ENCODE measurements around the gene GPER1.
"Not testable (repeated sequence)": the region's sequence is repeated elsewhere in the genome, so short reads cannot be mapped to it uniquely, and the experiment has no call there.

Gene GPER1

DNA sequence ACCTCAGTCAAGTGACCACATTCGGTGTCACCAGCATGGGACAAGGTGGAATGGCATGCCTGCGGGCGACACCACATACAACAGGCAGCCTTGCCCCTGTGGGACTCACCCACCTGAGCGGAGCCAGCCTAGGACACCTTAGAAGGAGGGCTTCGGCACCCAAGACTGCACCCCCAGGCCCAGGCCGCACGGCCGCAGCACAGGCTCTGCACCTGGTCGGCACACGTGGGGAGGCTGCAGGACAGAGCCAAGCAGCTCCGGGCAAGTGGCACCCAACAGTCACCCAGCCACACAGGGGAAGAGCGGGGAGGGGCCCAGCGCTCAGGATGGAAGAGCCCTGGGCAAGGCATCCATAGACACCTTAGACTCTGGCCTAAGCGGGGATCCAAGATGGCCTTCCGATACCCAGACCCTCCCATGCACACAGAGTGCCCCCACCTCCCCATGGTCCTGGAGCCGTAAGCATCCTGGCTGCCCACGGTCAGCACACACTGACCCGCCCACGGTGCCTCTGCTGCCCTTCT, 16.1 kb upstream of the GPER1 start:
- no peak for DNase-seq

DNA sequence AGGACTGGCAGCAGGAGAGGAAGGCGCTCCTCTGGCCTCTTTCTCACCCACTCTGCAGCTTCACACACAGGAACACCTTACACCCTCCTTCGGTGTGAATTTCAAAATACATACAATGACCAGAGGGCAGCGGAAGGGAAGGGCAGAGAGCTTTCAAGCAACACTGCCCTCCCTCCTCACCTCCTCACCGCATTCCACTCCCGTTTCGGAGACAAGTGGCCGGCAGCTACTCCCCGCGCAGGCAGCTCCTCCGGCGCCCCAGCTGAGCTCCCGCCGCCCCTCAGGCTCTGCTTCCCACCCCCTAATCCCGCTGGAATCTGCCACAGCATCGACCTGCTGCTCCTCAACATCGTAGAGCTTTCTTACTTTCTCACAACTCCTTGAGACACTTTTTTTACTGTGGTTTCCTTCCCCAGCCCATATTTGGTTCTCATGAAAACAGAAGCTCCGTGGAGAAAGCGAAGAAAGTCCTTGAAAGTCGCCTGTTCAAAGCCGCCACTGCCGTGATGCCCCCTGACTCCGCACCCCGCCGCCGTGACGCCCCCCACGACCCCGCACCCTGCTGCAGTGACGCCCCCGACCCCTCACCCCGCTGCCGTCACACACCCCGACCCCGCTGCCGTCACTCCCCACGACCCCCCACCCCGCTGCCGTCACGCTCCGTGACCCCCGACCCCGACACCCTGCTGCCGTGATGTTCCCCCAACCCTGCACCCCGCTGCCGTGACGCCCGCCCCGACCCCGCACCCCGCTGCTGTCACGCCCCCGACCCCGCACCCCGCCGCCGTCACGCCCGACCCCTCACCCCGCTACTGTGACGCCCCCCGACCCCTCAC, 14.6 kb upstream of the GPER1 start:
- DNase-seq, result no peak

DNA sequence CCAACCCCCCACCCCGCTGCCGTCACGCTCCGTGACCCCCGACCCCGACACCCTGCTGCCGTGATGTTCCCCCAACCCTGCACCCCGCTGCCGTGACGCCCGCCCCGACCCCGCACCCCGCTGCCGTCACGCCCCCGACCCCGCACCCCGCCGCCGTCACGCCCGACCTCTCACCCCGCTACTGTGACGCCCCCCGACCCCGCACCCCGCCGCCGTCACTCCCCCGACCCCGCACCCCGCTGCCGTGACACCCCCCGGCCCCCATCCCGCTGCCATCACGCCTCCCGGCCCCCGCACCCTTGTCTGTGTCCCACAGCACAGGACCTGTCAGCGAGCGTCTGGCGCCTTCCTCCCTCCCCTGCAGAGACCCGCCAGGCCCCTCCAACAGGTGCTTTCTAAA, 13.9 kb upstream of the GPER1 start:
- DNase-seq, result not testable (repeated sequence)

DNA sequence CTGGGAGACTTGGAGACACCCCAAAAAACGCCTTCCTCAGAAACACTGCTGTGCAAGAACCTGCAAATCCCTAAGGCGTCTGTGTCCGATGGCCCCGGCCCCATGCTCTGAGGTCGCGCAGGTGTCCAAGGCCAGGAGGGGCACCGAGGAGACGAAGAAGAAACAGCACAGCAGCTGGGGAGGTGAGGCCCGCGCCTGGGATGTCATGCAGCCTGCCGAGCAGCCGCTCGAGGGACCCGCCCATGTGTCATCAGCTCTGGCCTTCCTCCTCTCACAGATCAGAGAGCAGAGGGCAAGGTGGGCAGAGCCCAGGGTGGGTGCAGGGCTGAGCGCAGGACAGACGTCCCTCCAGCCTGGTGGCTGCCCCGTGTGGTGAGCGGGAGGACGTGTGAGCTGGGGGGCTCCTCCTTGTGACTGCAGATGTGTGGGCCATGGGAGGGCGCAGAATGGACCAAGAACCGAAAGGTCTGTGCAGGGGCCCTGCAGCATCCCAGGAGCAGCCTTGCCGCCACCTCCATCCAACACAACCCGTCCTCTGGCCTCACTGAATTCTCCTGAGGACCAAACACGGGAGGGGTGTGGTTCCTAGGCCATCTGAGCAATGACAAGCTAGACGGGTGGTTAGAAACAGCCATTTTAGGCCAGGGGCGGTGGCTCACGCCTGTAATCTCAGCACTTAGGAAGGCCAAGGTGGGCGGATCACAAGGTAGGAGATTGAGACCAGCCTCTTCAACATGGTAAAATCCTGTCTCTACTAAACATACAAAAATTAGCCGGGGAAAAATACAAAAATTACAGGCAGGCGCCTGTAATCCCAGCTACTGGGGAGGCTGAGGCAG, 13.1 kb upstream of the GPER1 start:
- DNase-seq, result no peak

DNA sequence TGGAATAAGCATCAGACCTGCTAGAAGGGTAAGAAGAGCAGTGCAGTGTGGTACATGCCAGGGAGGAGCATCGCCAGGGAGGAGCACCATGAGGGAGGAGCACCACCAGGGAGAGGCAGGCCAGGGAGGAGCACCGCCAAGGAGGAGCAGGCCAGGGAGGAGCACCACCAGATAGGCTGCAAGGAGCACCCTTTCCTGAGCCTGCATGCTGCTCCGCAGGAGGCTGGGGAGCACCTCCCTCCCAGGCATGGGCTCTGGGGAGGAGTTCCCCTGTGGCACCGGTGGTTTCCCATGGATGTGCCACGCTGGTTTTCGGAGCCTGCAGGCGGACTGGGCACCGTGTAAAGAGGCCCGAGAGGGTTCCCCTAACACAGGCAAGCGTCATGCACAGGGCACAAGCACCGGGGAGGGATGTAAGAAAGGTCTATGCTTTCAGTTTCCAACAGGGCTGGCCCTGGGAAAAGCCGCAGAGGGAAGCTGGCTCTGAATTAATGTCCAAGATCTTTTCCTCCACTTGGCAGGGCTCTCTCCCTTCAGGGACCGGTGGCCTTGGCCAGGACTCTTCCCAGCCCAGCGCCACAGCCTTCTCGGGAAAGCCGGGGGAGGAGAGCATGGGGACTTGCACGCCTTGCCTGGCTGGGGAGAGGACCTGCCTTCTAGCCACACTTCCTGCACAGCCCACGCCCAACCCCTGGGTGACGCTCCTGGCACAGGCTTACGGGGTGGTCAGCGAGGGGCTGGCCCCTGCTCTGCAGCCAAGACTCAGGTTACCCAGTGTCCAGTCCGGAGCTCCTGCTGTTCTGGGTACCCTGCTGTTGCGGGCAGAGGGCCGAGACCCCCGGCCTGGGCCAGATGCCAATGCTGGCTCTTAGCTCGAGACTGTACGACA, 11.5 kb upstream of the GPER1 start:
- DNase-seq, result no peak

DNA sequence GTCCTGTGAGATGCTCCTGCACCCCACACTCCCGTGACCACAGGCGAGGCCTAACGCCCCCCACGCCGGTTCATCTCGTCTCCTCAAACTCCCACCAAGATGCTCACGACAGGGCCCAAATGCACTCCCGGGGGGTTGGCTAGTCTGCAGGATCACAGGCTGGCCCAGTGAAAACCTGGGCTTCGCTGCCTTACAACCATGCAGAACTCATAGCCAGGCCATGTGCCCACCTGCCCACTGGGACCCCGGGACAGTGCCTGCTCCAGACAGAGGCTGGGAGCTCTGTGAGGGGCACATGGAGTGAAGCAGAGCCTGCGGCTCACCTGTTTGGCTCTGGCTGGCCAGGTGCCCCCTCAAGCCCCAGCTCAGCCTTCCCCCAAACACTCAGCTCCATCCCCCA, 9.4 kb upstream of the GPER1 start:
- DNase-seq, result no peak

DNA sequence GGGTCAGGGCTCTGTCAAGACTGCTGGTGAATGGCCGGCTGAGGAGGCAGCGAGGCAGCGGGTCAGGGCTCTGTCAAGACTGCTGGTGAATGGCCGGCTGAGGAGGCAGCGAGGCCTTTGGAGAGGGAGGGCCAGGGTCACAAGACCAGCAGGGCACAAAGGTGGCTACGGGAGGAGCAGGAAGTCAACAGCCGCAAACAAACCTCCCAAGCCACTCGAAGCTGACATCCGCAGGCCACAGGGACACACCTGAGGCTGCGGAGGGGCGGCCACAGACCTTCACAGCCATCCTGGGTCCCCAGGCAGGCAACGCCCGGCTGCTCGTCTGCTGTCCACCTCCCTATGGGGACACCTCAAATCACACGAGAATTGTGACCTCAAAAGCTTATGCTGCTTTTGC, 8.9 kb upstream of the GPER1 start:
- no peak for DNase-seq

DNA sequence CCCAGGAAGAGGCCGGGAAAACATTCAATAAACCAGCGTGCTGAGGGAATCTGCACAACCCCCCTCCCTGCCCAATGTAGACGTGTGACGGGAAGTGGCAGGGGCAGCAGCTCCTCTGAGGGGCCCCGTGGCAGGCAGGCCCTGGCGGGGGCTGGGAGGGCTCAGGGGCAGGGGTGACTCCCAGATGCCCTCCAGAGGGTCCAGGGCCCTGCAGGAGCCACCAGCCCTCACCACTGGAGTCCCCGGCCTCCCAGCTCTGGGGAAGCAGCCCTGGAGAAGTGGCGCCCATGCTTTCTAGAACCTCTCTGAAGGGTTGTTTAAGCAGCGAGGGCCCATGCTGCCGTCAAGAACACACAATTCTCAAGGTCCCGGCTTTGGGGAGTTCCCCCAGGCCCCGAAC, 8.4 kb upstream of the GPER1 start:
- no peak for DNase-seq

DNA sequence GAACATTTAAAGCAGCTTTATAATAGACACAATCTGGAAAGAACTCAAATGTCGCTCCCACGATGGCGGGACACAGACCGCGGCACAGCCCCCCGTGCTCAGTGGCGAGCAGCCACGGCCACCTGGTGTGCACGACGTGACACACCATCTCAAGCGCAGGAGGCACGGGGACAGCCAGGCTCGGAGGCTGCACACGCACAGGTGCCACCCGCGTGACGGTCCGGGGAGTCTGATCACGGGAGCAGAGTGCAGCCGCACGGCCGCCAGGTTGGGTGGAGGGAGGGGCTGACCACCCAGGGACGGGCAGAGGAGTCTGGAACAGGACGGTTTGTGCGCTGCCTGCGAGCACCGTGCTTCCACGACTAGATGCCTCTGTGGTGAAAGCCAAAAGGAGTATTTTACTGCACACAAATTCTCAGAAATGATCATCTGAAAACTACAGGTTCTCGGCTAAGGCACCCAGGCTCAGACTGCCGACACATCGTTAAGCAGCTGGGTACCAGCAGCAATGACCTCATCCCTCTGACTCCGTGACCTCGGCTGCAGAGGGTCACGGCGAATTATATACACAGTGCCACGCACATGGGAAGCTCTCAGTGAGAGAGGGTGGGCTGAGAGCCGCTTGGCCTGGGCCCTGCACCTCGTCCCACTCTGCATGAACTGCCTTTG, 7.5 kb upstream of the GPER1 start:
- DNase-seq, result no peak

DNA sequence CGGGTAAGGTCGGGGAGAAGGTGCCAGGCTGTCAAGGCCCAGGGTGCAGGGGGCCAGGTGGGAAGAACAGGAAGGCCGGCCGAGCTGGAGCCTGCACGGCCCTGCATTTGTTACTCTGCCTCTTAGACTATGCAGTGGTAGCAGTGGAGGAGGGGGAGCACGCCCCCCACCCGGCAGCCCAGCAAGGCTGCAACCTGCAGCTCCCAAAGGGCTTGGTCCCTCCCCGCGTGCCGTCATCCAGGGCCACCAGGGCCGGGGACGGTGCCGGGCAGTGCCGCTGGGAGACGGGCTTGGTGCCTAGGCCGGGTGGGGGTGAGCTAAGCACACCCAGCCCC, 7.0 kb upstream of the GPER1 start:
- no peak for DNase-seq

DNA sequence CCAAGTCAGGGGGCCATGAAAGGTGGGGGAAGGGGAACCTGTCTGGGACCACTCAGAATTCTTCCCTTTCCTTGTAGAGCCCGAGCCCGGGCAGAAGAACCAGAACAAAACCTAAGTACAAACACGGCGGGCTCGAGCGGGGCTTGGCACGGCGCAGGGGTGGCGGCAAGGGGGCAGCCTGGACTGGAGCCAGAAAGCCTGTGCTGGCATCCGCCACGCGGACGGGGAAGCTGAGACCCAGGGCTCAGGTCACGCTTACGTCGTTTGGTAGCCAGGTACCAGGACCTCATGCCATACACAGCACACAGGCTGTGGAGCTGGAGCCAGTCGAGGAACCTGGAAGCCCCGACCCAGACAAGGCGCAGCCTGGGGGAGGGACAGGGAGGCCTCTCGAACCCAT, 6.6 kb upstream of the GPER1 start:
- no peak for DNase-seq

DNA sequence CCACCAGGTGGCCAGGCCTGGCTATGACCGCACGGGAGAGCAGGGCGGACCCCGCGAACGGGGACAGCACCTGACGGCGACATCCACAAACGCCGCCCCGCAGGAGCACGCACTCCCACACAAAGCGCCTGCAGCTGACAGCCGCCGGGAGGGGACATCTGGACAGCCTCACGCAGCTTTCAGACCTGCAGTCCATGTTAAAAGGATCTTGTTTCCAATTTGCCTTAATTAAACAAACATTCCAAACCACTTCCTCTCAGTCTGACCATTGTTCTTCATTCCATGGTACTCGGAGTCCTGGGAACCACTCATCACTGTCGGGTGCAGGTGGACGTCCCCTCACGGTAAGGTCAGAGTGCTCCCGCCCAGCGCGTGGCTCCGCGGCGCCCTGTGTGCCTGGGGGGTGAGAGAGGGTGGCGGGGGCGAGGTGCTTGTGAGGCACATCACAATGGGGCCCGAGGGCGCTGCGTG, 5.9 kb upstream of the GPER1 start:
- DNase-seq, result no peak

DNA sequence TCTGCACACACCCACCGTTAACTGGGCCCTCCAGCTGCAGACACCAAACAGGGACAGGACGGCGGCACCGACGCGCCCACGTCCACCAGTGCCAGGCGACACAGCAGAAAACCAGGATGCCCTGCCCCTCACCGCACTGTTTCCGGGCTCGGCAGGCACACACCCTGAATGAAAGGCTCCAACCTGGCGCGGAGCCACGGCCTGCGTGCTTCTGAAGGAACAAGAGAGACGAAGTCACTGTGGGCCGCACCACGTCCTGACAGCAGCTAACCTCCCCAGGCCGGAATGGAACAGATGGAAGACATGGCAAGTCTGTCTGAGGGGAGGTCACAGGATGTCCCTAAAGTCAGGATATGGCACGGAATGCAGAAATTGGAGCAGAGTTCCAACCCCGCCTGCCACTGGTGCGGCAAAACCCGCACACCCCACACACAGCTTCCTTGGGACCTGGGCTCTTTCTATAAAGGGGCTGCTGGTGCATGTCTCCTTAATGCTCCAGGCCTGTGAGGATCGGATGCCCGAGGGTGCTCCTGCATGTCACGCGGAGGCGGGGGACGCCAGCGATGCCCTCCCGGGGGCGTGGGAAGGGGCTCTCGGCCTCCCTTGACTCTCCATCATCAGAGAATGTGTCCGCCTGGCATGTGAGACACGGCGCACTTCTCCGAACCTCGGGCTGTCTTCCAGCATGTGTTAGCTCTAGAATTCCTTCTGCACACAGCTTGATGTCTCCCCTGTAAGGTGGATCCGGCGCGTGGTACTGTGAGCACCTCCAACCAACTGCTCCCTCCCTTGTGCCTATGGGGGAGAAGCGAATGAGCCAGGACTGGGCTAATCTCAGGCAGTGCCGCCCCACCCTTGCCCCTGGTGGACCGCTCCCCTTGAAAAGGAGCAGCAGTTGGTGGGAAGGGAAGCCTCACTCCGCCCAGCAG, 3.9 kb upstream of the GPER1 start:
- DNase-seq, result no peak

DNA sequence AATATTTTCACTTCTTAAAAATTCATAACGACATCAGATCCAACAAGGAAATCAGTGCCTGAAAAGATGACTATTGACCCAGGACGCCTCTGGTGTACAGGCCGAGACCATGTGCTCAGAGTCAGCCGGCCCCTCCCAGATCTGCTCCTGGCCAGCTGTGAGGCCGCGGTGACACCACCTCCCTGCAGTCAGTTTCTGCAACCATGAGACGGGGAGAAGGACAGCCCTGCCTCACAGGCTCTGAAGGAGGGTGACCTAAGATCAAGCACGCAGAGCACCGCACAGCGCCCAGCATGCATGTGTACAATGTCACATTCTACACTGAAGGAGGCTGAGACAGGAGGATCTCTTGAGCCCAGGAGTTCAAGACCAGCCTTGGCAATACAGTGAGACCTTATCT, 2.6 kb upstream of the GPER1 start:
- no peak for DNase-seq

DNA sequence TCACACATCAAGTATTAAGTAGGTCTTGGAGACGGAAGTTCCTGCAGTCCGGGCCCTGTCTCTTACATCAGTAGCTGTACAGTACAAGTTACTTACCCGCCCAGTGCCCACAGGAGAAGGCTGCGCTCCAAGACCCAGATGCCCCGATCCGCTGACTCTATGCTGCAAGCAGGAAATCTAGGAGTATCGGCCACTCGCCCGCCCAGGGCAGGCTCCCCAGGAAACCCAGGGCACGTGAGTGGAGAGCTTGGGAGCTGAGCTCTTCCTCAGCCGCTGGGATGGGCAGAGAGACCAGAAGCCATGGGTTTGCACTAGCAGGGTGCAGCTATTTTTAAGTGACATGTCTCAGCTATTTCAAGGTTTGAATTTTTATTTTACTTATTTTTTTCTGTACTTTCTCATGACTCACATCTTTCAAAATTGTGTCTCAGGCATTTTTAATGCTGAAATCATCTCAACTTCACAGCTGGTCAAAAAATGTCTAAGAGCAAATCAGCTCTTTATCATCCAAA, 1.9 kb upstream of the GPER1 start:
- DNase-seq, result no peak

DNA sequence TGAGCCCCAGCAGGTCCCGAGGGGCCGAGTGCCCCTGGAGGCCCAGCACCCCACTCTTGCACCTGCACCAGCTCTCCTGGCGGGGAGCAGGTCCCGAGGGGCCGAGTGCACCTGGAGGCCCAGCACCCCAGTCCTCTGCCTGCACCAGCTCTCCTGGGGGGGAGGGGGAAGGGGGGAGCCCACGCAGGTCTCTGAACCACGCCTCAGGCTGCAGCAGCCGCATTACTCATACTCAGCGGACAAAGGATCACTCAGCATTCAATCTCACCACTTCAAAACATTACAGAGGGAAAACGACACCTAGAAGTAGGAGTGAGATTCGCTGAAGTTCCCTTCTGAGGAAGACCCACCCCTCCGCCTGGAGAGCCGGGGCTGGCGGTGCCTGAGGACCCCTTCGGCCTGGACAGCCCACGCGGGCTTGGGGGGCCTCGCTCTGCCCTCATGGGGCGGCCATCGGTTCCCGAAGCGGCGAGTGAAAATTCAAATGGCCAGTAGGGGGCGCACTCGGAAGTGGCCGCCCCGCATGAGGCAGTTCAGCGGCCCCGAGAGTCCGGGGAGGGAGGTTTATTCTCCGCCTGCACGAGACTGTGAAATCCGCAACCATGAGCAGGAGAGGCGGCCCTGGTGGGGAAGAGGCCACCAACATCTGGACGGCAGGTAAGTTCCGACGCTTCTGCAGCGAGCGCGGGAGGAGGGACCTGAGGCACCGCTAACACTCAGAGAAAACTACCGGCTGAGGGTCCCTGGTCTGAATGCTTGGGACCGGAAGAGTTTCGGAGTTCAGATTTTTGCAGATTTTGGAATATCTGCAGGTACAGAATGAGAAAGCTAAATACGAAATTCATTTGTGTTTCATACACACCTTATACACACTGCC, 1.1 kb upstream of the GPER1 start:
- DNase-seq, result peak; percentile 46 to 68 (median 55)

DNA sequence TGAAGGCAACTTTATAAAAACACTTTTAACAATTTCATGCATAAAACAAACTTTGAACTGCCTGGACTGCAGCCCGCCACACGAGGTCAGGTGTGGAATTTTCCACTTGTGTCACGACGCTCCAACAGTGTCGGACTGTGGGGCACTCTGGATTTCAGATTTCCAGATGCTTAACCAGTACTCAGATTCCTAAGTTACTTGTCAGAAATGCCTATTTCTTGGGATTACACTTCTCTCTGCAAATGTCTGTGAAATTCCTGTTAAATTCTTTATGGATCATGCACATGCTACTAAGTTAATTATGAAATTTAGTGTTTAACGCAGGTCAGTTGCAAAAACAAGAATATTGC, 473 bp upstream of the GPER1 start:
- DNase-seq, result no peak

DNA sequence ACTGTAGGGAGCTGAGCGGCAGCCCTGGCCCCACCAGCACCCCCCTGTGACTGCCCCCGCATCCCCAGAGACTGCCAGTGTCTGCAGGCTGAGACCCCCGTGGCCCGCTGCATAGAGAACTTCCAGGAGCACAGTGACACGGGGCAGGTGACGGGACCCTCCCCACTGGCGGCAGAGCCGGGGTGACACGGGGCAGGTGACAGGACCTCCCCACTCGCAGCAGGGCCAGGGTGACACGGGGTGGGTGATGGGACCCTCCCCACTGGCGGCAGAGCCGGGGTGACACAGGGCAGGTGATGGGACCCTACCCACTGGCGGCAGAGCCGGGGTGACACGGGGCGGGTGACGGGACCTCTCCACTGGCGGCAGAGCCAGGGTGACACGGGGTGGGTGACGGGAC, 2.3 kb downstream of the GPER1 start:
- no peak for DNase-seq

DNA sequence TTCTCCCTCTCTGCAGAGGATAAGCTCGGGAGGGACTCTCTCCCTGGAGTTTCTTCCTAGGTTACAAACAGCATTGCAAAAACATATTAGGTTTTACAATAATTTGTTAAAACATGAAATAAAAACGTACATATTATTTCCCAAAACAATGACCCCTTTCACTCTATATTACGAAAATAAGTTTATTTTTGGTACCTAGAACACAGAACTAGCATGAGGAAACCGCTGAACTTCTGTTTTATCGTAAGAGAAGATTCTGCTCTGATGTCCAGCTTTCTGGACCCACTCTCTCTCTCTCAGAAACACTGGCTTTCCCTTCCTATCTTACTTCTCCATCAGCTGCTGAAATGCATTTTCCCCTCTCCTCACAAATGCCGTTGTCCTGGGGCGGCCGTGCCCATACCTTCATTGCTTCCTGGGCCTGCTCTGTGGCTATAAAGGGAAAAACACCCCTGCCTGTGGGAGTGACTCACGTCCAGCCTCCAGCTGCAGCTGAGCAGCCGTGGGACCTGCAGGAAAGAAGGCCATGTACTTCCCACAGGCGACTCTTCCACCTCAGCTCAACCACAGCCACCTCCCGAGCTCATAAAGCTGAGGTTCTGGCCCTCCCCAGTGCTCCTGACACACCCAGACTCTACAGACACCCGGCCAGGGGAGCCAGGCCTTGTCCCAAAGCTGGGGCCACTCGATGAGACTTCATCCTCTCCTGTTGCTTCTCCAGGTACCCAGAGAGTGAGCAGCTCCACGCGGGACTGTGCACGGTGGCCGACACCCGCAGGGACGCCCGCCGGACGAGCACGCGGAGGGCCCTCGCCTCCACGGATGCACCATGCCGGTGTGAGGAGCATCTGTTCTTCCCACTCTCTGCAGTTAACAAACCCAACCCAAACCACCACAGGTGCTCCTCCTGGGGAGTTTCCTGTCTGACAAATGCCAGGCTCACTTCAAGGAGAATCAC, 3.1 kb downstream of the GPER1 start:
- no peak for DNase-seq
